HG02938 (cell line): ENCODE measurements around the gene IFNA2.
"Not testable (repeated sequence)": the region's sequence is repeated elsewhere in the genome, so short reads cannot be mapped to it uniquely, and the experiment has no call there.

Experiments
- ATAC-seq: cut with Tn5 transposase; IDR thresholded peaks from one replicate; pipeline ENCODE4 v1.9.1; 2021; ENCODE audit warnings: mild to moderate bottlenecking, moderate library complexity; ENCODE audit not compliant: unreplicated experiment

Gene IFNA2

DNA sequence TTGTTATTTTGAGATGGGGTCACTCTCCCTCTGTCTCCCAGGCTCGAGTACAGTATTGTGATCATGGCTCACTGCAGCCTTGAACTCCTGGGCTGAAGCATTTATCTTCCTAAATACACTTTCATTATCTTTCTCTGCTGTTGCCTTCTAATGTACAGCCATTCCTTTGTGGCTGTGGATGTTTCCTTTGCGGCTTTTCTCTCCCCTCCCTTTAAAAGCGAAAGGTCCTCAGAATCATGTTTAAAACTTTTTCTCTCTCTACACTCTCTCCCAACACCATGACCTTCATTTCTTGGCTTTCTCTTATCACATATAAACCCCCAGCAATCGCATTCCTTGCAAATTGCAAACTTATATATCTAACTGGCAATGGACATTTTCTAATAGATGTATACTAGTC is 1.6 kb downstream of the IFNA2 start:
- no peak for ATAC-seq

GRCh38 chr9:21381448-21382339 is 3.5 kb downstream of the IFNA2 start:
- peak; percentile 99 for ATAC-seq

- ATAC-seq: not testable (repeated sequence)
These were observed 13.7 kb downstream of the IFNA2 start for GRCh38 chr9:21371467-21371866.

DNA sequence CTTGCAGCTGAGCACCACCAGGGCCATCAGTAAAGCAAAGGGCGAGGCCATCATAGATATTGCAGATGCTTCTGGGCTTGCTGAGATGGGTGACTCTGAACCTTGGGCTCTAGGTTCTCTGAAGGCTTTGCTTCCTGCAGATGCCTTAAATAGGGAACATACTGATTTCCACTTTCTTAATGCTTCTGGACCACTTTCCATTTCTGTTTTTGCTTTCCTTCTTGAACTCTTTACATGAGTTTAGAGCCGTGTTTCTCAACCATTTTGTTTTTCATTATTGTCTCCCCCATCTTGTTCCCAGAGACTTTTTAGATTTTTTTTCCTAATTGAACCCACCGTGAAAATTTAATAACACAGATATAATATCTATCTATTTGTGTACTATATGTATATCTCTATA is 17.2 kb downstream of the IFNA2 start, which contains the start of gene IFNA13:
Gene IFNA13, minus strand, starts transcription at position 101 of the 400 bp plus-strand sequence. Its CDS starts 47 bp downstream, at position 54.
- ATAC-seq: no peak

DNA sequence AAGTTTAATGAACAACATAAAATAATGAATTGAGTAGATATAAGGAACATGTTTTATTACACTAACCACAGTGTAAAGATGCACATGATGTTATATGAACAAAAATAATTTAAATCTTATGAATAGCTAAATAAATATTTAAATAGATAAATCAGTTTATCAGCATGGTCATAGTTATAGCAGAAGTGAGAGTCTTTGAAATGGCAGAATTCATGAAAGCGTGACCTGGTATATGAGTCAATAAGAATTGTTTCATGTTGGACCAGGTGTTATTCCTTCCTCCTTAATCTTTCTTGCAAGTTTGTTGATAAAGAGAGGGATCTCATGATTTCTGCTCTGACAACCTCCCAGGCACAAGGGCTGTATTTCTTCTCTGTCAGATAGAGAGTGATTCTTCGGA is 18.0 kb downstream of the IFNA2 start:
- peak; percentile 95 for ATAC-seq

DNA sequence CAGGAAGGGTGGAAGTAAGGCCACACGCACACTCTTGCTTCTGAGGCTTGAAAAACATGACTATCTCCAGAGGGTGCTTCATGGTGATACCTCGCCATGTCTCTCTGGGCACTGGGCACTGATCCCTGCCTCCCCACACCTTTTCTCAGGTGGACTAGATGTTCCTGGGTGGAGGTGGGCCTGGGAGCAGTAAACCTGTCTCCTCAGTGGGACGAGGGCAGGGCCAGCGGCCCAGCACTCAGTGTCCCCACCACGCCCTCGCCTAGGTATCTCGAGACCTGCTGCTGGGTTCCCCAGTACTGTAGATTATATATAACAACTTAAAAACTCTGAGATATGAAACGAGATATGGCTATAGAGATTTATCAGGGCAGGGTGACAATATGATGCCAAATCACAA is 22.9 kb downstream of the IFNA2 start:
- no peak for ATAC-seq

GRCh38 chr9:21357479-21358460 is 27.4 kb downstream of the IFNA2 start:
- peak; percentile 92 for ATAC-seq

GRCh38 chr9:21350787-21351186 is 34.4 kb downstream of the IFNA2 start, which contains the start of gene IFNA6:
Gene IFNA6 (minus strand): TSS chr9:21350887. CDS start chr9:21350887, 0 bp downstream.
- no peak for ATAC-seq

GRCh38 chr9:21348430-21348970 is 36.7 kb downstream of the IFNA2 start:
- no peak for ATAC-seq

- no peak for ATAC-seq
These were observed 44.5 kb downstream of the IFNA2 start for GRCh38 chr9:21340735-21341134.

GRCh38 chr9:21336457-21336856 is 48.7 kb downstream of the IFNA2 start:
- no peak for ATAC-seq

- peak; percentile 85 for ATAC-seq
These were observed 50.2 kb downstream of the IFNA2 start, which contains the start of gene KLHL9 for GRCh38 chr9:21334701-21335632. Gene KLHL9 (minus strand): TSS chr9:21335404. CDS start chr9:21334859, 545 bp downstream.
